HepG2 (cell line): ENCODE measurements around the gene ZNRD2. TPM values are rescaled to one million over a fixed set of nuclear protein-coding genes. Genes with fewer than 3 reads are reported as not detected.
A peak's percentile ranks its signal among the peaks of the same experiment; 100 is the strongest.

ENCODE experiments used
- GATAD1 ChIP-seq: IDR thresholded peaks from 2 replicates; pipeline ENCODE4 v1.6.1; 2016; ENCODE audit warnings: missing genetic modification reagents, missing compliant biosample characterization
- GRHL1 ChIP-seq: sonication (generic); formaldehyde crosslinking; conservative IDR thresholded peaks from 2 replicates; pipeline ENCODE4 v1.8.0; 2022; ENCODE audit warnings: missing genetic modification reagents
- HBP1 ChIP-seq: IDR thresholded peaks from 2 replicates; pipeline ENCODE4 v1.6.1; 2016; ENCODE audit warnings: low read depth, control low read depth
- IRX3 ChIP-seq: sonication (generic); formaldehyde crosslinking; IDR thresholded peaks from 2 replicates; pipeline ENCODE4 v1.8.1; 2023; ENCODE audit warnings: mild to moderate bottlenecking, low read depth, missing genetic modification reagents, borderline replicate concordance
- LCORL ChIP-seq, 2 experiments: fragments of 450-650 bp in 1 of 2; sonication (generic) in 1 of 2; formaldehyde crosslinking in 1 of 2; IDR thresholded peaks; 2 replicates each; pipeline versions ENCODE4 v1.5.0 to v1.6.1; 2017 to 2020; ENCODE audit warnings: antibody characterized with exemption in 1 of 2, missing genetic modification reagents in 1 of 2
- MATR3 ChIP-seq: sonication (generic); formaldehyde crosslinking; IDR thresholded peaks from 2 replicates; pipeline ENCODE4 v1.4.0; 2020; ENCODE audit warnings: missing genetic modification reagents
- NCOA1 ChIP-seq: sonication (generic); formaldehyde crosslinking; IDR thresholded peaks from 2 replicates; pipeline ENCODE4 v1.9.0; 2021; ENCODE audit warnings: missing genetic modification reagents
- REST ChIP-seq, 2 experiments: IDR thresholded peaks; 2 replicates each; pipeline ENCODE4 v1.6.1; 2011 to 2012; ENCODE audit warnings: low read length in 2 of 2, borderline replicate concordance in 1 of 2, low read depth in 1 of 2, mild to moderate bottlenecking in 1 of 2, moderate library complexity in 1 of 2
- SMAD1 ChIP-seq: sonication (generic); formaldehyde crosslinking; IDR thresholded peaks from 2 replicates; pipeline ENCODE4 v1.4.0; 2020; ENCODE audit warnings: missing genetic modification reagents, low read depth, mild to moderate bottlenecking, borderline replicate concordance
- SP1 ChIP-seq, 2 experiments: fragments of 450-650 bp in 1 of 2; sonication (generic) in 1 of 2; formaldehyde crosslinking in 1 of 2; IDR thresholded peaks; 2 replicates each; pipeline versions ENCODE4 v1.4.0 to v1.6.1; 2016 to 2020; ENCODE audit warnings: missing genetic modification reagents in 1 of 2
- XBP1 ChIP-seq: sonication (generic); formaldehyde crosslinking; IDR thresholded peaks from 2 replicates; pipeline ENCODE4 v1.5.0; 2020; ENCODE audit warnings: missing genetic modification reagents
- ZMYM4 ChIP-seq: sonication (generic); formaldehyde crosslinking; IDR thresholded peaks from 2 replicates; pipeline ENCODE4 v1.8.1; 2023; ENCODE audit warnings: mild to moderate bottlenecking, missing genetic modification reagents
- ZNF225 ChIP-seq: sonication (generic); formaldehyde crosslinking; IDR thresholded peaks from 2 replicates; pipeline ENCODE4 v1.4.0; 2020; ENCODE audit warnings: mild to moderate bottlenecking, missing genetic modification reagents
- polyA plus RNA-seq, 8 experiments: library from polyadenylated mRNA; depleted of rRNA in 3 of 8; stranded (reverse) in 7 of 8; unstranded in 1 of 8; fragments of >200 nt; fragmentation: Illumina TruSeq in 4 of 8; extraction: Trizol in 4 of 8; gene quantifications; 2 replicates each; pipeline versions ENCODE4 v1.2.1 to v1.2.3, GENCODE V29; 2011 to 2016; ENCODE audit warnings: low read depth in 4 of 8, missing spikeins in 1 of 8, mixed read lengths in 1 of 8; ENCODE audit not compliant: insufficient read depth in 1 of 8
- total RNA-seq, 5 experiments: library from RNA; depleted of rRNA; stranded (reverse); fragments of >200 nt; fragmentation: Illumina TruSeq; extraction: Trizol; gene quantifications; 2 replicates each; pipeline ENCODE4 v1.2.3, GENCODE V29; 2016; ENCODE audit warnings: low read depth in 1 of 5
- TF ChIP-seq, protein P1 (sequence below): sonication (generic); formaldehyde crosslinking; IDR thresholded peaks from 2 replicates; pipeline ENCODE4 v1.5.0; 2020; ENCODE audit warnings: mild to moderate bottlenecking, missing genetic modification reagents, moderate library complexity
- TF ChIP-seq, protein P2 (sequence below): IDR thresholded peaks from 2 replicates; pipeline ENCODE4 v1.6.1; 2016; ENCODE audit warnings: missing biosample characterization, missing genetic modification reagents, low read depth

The ZNRD2 gene
- total and polyA plus RNA-seq, 2 of the 13 experiments (the other 11 are each of a cell fraction or from before 2014, with no cell fraction given), result 29.2 to 34.0 TPM

- TF ChIP-seq REST (IDR thresholded peaks at IDR 0.05; ENCODE audit: borderline replicate concordance in 1 of 2, low read depth in 1 of 2, low read length in 2 of 2), result no peak
- no peak for TF ChIP-seq ZNF225 (CRISPR knock-in tag)
- peak; percentile 45; the same call in 1 of the 2 replicates for TF ChIP-seq ZMYM4
- TF ChIP-seq XBP1 (CRISPR knock-in tag), result no peak
- no peak for TF ChIP-seq GRHL1 (CRISPR knock-in tag)
- TF ChIP-seq HBP1 (CRISPR knock-in tag), result no peak
- no peak for TF ChIP-seq SMAD1
- no peak for TF ChIP-seq IRX3 (CRISPR knock-in tag)
- no peak for TF ChIP-seq SP1 (IDR thresholded peaks at IDR 0.05)
- TF ChIP-seq SP1 (CRISPR knock-in tag; IDR thresholded peaks at IDR 0.05), result 0 out of 2 replicates have a peak, but pooled peaks have one; percentile 27
- peak; percentile 65 for TF ChIP-seq GATAD1 (CRISPR knock-in tag)
- no peak for TF ChIP-seq MATR3
- no peak for TF ChIP-seq LCORL (IDR thresholded peaks at IDR 0.05)
- peak; percentile 43; the same call in 1 of the 2 replicates for TF ChIP-seq LCORL (CRISPR knock-in tag; IDR thresholded peaks at IDR 0.05)
- TF ChIP-seq, protein P1, sequence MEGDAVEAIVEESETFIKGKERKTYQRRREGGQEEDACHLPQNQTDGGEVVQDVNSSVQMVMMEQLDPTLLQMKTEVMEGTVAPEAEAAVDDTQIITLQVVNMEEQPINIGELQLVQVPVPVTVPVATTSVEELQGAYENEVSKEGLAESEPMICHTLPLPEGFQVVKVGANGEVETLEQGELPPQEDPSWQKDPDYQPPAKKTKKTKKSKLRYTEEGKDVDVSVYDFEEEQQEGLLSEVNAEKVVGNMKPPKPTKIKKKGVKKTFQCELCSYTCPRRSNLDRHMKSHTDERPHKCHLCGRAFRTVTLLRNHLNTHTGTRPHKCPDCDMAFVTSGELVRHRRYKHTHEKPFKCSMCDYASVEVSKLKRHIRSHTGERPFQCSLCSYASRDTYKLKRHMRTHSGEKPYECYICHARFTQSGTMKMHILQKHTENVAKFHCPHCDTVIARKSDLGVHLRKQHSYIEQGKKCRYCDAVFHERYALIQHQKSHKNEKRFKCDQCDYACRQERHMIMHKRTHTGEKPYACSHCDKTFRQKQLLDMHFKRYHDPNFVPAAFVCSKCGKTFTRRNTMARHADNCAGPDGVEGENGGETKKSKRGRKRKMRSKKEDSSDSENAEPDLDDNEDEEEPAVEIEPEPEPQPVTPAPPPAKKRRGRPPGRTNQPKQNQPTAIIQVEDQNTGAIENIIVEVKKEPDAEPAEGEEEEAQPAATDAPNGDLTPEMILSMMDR, result peak; percentile 83
- TF ChIP-seq, protein P2, sequence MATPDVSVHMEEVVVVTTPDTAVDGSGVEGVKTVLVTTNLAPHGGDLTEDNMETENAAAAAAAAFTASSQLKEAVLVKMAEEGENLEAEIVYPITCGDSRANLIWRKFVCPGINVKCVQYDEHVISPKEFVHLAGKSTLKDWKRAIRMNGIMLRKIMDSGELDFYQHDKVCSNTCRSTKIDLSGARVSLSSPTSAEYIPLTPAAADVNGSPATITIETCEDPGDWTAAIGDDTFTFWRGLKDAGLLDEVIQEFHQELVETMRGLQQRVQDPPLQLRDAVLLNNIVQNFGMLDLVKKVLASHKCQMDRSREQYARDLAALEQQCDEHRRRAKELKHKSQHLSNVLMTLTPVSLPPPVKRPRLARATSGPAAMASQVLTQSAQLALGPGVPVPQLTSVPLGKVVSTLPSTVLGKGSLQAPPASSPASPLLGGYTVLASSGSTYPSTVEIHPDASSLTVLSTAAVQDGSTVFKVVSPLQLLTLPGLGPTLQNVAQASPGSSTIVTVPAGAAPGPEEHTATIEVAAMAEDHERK (CRISPR knock-in tag), result no peak
- TF ChIP-seq NCOA1 (CRISPR knock-in tag), result no peak
Measured at GRCh38 chr11:65574109-65574810, 4.0 kb downstream of the ZNRD2 start (continued).
